HG02610 (cell line): ENCODE results near the gene CRB1.
"Not testable (repeated sequence)": the region's sequence is repeated elsewhere in the genome, so short reads cannot be mapped to it uniquely, and the experiment has no call there.

Source experiments
- ATAC-seq: cut with Tn5 transposase; IDR thresholded peaks from one replicate; pipeline ENCODE4 v1.9.1; 2021; ENCODE audit warnings: mild to moderate bottlenecking, moderate library complexity; ENCODE audit not compliant: unreplicated experiment

CRB1 gene

GRCh38 chr1:197394831-197395608 is 127.0 kb downstream of the CRB1 start:
- ATAC-seq, result no peak

GRCh38 chr1:197397895-197398294 is 129.8 kb downstream of the CRB1 start:
- no peak for ATAC-seq

DNA sequence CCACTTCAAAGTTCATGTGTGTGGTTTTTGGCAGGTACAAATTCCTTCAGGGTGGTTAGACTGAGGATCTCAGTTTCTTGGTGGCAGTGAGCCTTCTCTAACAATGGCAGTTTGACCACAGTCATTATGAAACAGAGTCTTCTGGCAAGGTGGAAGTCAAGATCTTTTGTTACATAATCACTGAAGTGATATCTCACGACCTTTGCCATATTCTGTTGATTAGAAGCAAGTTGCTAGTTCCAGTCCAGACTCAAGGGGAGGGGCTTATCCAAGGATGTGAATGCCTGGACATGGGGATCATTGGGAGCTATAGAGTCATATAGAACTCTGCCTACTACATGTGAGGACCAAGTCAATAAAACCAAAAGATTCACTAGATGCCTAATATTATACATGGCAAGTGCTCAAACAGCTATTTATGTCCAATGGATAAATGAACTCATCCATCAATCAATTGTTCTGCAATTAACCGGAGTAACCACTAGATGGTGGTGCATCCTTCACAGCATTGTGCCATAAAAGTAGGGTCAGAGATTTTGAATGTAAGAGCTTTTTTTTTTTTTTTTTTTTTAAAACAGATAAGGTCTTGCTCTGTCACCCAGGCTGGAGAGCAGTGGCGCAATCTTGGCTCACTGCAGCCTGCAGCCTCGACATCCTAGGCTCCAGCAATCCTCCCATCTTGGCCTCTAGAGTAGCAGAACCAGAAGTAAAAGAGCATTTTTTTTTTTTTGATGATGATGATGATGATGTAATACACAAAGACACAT is 131.9 kb downstream of the CRB1 start:
- no peak for ATAC-seq

GRCh38 chr1:197400522-197400902 is 132.5 kb downstream of the CRB1 start:
- ATAC-seq, result no peak

- ATAC-seq, result no peak
Observed at GRCh38 chr1:197402189-197402588, 134.1 kb downstream of the CRB1 start.

DNA sequence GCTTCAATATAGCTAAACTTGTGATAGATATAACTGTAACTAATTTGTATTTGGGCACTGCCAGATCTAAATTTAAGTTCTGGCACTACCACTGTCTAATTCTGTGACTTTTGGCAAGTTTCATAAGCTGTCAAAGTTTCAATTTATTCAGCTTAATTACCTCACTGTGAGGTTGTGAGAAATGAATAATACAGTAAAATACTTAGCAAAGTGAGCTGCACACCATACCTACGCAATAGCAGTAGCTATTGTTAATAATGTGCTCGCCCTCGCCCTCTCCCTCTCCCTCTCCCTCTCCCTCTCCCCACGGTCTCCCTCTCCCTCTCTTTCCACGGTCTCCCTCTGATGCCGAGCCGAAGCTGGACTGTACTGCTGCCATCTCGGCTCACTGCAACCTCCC is 136.7 kb downstream of the CRB1 start:
- not testable (repeated sequence) for ATAC-seq

DNA sequence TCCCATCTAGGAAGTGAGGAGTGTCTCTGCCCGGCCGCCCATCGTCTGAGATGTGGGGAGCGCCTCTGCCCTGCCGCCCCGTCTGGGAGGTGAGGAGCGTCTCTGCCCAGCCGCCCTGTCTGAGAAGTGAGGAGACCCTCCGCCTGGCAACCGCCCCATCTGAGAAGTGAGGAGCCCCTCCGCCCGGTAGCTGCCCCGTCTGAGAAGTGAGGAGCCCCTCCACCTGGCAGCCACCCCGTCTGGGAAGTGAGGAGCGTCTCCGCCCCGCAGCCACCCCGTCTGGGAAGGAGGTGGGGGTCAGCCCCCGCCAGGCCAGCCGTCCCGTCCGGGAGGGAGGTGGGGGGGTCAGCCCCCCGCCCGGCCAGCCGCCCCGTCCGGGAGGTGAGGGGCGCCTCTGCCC is 137.6 kb downstream of the CRB1 start:
- ATAC-seq, result not testable (repeated sequence)

GRCh38 chr1:197413564-197413963 is 145.5 kb downstream of the CRB1 start:
- no peak for ATAC-seq

GRCh38 chr1:197415221-197415620 is 147.2 kb downstream of the CRB1 start:
- ATAC-seq, result no peak

DNA sequence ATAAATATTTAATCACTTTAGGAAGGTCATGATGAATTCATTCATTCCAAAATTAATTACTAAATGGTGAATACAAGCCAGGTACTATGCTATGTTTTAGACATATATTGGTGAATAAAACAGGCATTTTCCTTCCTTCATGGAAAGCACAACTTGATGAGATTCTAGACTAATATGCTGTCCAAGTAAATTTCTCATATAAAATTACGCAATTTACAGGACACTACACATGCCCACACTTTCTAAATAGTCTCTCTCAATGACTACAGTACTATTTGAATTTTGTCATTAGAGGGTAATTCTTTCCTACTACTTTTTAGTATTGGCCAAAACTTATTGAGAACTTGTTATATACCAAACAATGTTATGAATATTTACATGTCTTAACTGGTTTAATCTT is 150.6 kb downstream of the CRB1 start:
- no peak for ATAC-seq

DNA sequence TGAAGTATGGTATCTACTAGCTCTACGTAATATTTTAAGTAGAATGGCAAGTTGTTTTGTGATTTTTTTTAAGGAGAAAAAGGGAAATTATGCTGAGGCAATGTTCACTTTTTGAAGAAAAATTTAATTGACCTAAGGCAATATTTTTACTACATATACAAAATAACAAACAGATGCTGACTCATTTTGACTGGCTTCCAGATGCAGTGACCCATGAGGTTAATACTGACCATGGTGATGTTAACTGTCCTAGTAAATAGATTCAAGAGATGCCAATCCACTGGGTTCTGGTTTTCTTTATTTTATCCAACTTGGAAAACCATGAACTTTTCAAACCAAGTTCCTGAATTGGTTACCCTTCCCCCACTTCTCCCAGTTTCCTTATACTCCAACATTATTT is 154.9 kb downstream of the CRB1 start:
- no peak for ATAC-seq

DNA sequence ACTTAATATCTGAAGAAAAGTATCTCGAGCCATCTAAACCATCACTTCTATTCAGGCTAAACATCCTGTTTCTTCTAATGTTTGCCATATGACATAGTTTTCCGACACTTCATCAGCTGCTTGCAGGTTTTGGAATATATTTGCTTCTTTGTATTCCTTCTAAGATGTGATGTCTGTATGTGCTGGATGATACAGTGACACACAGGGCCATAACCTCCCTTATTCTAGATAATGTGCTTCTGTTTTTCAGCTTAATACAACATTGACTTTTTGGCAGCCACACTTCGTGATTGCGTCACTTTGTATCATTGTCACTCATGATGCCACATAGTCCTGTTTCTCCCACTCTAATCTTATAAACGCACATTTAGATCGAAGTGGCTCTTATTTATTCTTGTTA is 156.3 kb downstream of the CRB1 start:
- ATAC-seq, result no peak

GRCh38 chr1:197429372-197429771 is 161.3 kb downstream of the CRB1 start:
- ATAC-seq, result no peak

DNA sequence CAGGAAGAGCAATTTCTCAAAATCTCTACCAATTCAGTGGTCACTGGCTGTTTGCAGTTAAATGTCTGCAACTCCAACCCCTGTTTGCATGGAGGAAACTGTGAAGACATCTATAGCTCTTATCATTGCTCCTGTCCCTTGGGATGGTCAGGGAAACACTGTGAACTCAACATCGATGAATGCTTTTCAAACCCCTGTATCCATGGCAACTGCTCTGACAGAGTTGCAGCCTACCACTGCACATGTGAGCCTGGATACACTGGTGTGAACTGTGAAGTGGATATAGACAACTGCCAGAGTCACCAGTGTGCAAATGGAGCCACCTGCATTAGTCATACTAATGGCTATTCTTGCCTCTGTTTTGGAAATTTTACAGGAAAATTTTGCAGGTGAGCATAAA is 167.2 kb downstream of the CRB1 start:
- no peak for ATAC-seq

DNA sequence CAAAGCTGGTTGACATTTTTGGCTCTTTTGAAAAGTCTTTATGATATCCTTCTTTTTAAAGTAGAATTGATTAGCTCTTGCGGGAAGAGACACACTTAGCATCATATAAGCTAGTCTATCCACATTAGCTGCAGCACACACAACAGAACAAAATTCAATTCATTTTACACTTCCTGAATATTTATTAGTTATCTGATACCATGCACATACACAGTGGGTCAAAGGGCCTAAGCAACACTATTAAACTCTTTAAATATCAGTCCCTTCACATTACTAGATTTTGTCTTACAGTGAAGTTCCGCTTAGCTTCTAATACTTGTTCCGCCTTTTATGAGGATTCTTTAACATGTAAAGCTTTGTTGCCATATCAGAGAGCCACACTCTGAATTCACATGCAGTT is 169.5 kb downstream of the CRB1 start:
- no peak for ATAC-seq

- no peak for ATAC-seq
Observed at GRCh38 chr1:197438010-197438790, 170.1 kb downstream of the CRB1 start.

GRCh38 chr1:197439708-197440280 is 171.7 kb downstream of the CRB1 start:
- ATAC-seq, result no peak

DNA sequence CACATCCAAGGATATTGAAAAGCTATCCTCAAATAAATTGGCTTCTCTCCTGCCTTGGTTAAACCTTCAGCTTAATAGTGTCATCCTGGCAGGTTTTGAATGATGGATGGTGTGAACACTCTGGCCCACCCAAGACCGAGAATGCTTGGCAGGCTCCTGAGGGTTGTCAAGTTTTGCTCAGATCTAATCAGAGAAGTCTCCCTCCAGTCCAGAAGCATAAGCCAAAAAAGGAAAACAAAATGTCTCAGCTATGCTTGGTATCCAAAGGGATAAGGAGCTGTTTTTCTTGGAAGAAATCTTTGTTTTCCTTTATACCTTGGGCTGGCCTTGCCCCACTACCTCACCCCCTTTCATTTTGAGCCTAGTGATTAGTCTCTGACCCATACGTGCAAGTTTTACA is 172.7 kb downstream of the CRB1 start:
- ATAC-seq, result no peak

DNA sequence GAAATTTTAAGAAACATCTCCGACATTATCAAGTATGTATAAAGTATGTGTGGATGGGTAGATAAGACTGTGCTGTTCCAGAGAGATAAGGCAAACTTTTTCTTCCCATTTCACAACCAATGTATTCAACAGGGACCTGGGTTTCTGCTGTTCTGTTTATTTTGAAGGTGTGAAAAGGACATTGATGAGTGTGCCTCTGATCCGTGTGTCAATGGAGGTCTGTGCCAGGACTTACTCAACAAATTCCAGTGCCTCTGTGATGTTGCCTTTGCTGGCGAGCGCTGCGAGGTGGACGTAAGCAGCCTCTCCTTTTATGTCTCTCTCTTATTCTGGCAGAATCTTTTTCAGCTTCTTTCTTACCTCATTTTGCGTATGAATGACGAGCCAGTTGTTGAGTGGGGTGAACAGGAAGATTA is 174.0 kb downstream of the CRB1 start:
- ATAC-seq, result no peak

GRCh38 chr1:197444755-197445154 is 176.7 kb downstream of the CRB1 start:
- no peak for ATAC-seq

DNA sequence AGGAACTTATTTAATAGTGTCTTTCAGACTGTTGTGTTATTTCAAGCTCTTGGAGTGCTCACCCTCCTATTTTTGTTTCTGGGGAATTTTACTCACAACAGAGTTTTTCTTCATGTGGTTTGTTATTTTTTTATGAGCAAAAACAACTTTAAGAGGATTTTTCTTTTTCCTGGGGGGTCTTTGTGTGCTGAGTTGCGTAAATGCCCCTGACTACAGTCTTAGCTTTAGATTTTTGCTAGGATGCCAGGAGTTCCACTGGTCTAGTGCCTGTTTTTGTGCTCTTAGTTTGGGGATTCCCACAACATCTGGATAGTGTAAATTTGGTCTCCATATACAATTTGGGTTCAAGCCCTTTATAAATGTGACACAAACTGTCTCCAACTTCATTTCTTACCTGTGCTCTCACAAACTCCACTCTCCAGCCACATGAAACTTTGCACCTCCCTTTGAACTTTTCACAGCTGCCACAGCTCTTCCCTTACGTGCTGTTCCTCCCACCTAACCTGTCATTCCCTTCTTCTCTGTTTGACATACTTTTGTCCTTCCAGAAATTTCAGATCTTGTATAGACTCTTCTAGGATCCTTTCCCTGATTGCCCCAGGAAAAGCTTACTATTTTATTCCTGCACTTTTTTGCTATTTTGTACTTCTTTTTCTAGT is 180.2 kb downstream of the CRB1 start:
- ATAC-seq, result no peak
